ENCODE results near the gene HM13. TPM values are rescaled to one million over a fixed set of nuclear protein-coding genes. Genes with fewer than 3 reads are reported as not detected.
A peak's percentile ranks its signal among the peaks of the same experiment; 100 is the strongest.

Gene HM13
- total and polyA plus RNA-seq, 2 of the 13 experiments (the other 11 are each of a cell fraction or from before 2014, with no cell fraction given) = 118 to 243 TPM

DNA sequence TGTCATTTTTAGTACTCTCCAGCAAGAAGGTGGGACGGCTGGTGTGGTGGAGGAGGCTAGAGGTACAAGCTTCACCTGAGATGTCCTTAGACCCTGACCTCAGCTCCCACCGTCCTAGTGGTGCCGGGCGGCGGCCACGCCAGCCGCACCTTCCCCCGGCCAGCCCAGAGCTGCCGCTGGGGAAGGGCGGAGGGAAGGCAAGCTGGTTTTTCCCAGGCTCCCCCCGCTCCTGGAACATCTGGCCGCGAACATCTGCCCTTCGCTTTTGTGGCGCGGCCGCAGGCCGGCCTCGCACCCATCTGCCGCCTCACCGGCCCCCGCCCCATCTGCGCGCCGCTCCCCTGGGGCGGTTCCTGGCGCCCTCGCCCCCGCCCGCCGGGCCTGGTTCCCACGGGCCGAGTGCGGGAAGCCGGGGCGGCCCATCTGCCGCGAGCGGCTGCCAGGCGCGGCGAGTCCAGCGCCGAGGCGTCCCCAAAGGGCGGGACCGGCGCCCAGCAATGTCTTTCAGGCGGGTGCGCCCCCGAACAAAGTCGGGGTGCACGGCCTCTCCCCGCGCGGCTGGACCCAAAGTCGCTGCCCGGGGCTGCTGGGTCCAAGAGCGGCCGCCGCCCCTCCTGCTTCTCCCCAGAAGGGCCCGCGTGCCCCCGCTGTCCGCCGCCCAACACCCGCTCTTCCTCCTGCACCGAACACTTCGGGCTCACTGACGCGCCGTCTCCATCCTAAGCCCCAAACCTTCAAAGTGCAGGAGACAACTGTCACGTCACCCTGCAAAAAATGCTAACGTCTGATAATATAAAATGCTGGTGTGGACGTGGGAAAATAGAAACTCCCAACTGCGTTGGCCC, 73.5 kb downstream of the HM13 start (continued):
- no peak for TF ChIP-seq ZNF775 (CRISPR knock-in tag; IDR thresholded peaks at IDR 0.05; ENCODE audit: borderline replicate concordance)
- no peak; the same call in 1 of the 2 replicates for TF ChIP-seq NRL (CRISPR knock-in tag; IDR thresholded peaks at IDR 0.05; ENCODE audit: borderline replicate concordance)
- no peak for TF ChIP-seq JDP2 (CRISPR knock-in tag; IDR thresholded peaks at IDR 0.05; ENCODE audit: borderline replicate concordance)
- 0 out of 2 replicates have a peak, but pooled peaks have one; percentile 27 for TF ChIP-seq HOXA5 (CRISPR knock-in tag; IDR thresholded peaks at IDR 0.05)
- TF ChIP-seq KDM4B (CRISPR knock-in tag; IDR thresholded peaks at IDR 0.05) = no peak
- peak; percentile 48; the same call in 1 of the 2 replicates for TF ChIP-seq TAF1 (CRISPR knock-in tag; IDR thresholded peaks at IDR 0.05)
- TF ChIP-seq ZNF607 (CRISPR knock-in tag; IDR thresholded peaks at IDR 0.05; ENCODE audit: borderline replicate concordance) = peak; percentile 81
- TF ChIP-seq, protein P1, sequence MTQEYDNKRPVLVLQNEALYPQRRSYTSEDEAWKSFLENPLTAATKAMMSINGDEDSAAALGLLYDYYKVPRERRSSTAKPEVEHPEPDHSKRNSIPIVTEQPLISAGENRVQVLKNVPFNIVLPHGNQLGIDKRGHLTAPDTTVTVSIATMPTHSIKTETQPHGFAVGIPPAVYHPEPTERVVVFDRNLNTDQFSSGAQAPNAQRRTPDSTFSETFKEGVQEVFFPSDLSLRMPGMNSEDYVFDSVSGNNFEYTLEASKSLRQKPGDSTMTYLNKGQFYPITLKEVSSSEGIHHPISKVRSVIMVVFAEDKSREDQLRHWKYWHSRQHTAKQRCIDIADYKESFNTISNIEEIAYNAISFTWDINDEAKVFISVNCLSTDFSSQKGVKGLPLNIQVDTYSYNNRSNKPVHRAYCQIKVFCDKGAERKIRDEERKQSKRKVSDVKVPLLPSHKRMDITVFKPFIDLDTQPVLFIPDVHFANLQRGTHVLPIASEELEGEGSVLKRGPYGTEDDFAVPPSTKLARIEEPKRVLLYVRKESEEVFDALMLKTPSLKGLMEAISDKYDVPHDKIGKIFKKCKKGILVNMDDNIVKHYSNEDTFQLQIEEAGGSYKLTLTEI (CRISPR knock-in tag; conservative IDR thresholded peaks at IDR 0.05) = no peak
- TF ChIP-seq ZNF205 (CRISPR knock-in tag; IDR thresholded peaks at IDR 0.05) = 0 out of 2 replicates have a peak, but pooled peaks have one; percentile 19
- TF ChIP-seq ZFP37 (CRISPR knock-in tag; IDR thresholded peaks at IDR 0.05; ENCODE audit: borderline replicate concordance) = peak; percentile 70; the same call in 1 of the 2 replicates
- no peak for TF ChIP-seq ZFP36 (IDR thresholded peaks at IDR 0.05; ENCODE audit: borderline replicate concordance, low read depth, low read length, partially characterized antibody)
- TF ChIP-seq, protein P2, sequence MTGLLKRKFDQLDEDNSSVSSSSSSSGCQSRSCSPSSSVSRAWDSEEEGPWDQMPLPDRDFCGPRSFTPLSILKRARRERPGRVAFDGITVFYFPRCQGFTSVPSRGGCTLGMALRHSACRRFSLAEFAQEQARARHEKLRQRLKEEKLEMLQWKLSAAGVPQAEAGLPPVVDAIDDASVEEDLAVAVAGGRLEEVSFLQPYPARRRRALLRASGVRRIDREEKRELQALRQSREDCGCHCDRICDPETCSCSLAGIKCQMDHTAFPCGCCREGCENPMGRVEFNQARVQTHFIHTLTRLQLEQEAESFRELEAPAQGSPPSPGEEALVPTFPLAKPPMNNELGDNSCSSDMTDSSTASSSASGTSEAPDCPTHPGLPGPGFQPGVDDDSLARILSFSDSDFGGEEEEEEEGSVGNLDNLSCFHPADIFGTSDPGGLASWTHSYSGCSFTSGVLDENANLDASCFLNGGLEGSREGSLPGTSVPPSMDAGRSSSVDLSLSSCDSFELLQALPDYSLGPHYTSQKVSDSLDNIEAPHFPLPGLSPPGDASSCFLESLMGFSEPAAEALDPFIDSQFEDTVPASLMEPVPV (CRISPR knock-in tag; IDR thresholded peaks at IDR 0.05) = peak; percentile 83; the same call in 1 of the 2 replicates
- no peak for TF ChIP-seq SIX4 (CRISPR knock-in tag; IDR thresholded peaks at IDR 0.05)
- TF ChIP-seq ZNF674 (CRISPR knock-in tag; IDR thresholded peaks at IDR 0.05; ENCODE audit: low read depth) = no peak
- TF ChIP-seq SPEN (CRISPR knock-in tag; IDR thresholded peaks at IDR 0.05; ENCODE audit: low read depth) = peak; percentile 59
- TF ChIP-seq, protein P3, sequence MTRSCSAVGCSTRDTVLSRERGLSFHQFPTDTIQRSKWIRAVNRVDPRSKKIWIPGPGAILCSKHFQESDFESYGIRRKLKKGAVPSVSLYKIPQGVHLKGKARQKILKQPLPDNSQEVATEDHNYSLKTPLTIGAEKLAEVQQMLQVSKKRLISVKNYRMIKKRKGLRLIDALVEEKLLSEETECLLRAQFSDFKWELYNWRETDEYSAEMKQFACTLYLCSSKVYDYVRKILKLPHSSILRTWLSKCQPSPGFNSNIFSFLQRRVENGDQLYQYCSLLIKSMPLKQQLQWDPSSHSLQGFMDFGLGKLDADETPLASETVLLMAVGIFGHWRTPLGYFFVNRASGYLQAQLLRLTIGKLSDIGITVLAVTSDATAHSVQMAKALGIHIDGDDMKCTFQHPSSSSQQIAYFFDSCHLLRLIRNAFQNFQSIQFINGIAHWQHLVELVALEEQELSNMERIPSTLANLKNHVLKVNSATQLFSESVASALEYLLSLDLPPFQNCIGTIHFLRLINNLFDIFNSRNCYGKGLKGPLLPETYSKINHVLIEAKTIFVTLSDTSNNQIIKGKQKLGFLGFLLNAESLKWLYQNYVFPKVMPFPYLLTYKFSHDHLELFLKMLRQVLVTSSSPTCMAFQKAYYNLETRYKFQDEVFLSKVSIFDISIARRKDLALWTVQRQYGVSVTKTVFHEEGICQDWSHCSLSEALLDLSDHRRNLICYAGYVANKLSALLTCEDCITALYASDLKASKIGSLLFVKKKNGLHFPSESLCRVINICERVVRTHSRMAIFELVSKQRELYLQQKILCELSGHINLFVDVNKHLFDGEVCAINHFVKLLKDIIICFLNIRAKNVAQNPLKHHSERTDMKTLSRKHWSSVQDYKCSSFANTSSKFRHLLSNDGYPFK (CRISPR knock-in tag; IDR thresholded peaks at IDR 0.05; ENCODE audit: borderline replicate concordance) = peak; percentile 24; the same call in 1 of the 2 replicates
- peak; percentile 53; the same call in 1 of the 2 replicates for TF ChIP-seq ZSCAN20 (CRISPR knock-in tag; IDR thresholded peaks at IDR 0.05; ENCODE audit: borderline replicate concordance)
- TF ChIP-seq ZNF788 (CRISPR knock-in tag; IDR thresholded peaks at IDR 0.05; ENCODE audit: borderline replicate concordance) = 0 out of 2 replicates have a peak, but pooled peaks have one; percentile 49
- TF ChIP-seq ZNF577 (CRISPR knock-in tag; IDR thresholded peaks at IDR 0.05; ENCODE audit: borderline replicate concordance, low read depth) = no peak
- TF ChIP-seq, protein P4, sequence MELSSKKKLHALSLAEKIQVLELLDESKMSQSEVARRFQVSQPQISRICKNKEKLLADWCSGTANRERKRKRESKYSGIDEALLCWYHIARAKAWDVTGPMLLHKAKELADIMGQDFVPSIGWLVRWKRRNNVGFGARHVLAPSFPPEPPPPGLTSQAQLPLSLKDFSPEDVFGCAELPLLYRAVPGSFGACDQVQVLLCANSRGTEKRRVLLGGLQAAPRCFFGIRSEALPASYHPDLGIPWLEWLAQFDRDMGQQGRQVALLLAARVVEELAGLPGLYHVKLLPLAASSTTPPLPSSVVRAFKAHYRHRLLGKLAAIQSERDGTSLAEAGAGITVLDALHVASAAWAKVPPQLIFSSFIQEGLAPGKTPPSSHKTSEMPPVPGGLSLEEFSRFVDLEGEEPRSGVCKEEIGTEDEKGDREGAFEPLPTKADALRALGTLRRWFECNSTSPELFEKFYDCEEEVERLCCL (CRISPR knock-in tag; IDR thresholded peaks at IDR 0.05; ENCODE audit: borderline replicate concordance) = no peak
- no peak; the same call in 1 of the 2 replicates for TF ChIP-seq RFXANK (CRISPR knock-in tag; IDR thresholded peaks at IDR 0.05)

Measured in HepG2 (cell line).